ENCODE measurements around the gene AVL9. TPM values are rescaled to one million over a fixed set of nuclear protein-coding genes. Genes with fewer than 3 reads are reported as not detected.

The AVL9 gene
- total and polyA plus RNA-seq, 2 of the 13 experiments (the other 11 are each of a cell fraction or from before 2014, with no cell fraction given), result 29.9 to 48.0 TPM

GRCh38 chr7:32539366-32539765 lies 44.1 kb downstream of the AVL9 start:
- intact Hi-C loops (cut with micrococcal nuclease; ENCODE audit: unreplicated experiment) (no loop called here), in situ Hi-C loops (cut with HindIII; ENCODE audit: extremely low pct_ligation_motif_present, low pct_unique_long_range_greater_than_20kb) (no loop called here)
- 93% methylated on average over 2 of the region's 2 CpGs for WGBS (ENCODE audit: low lambda C conversion rate)
- no peaks in the 10 kb centered on the region for H3K9me3 ChIP-seq (ENCODE audit: low read length)
- peaks cover 35% of the 10 kb centered on the region for H3K79me2 ChIP-seq (ENCODE audit: insufficient read depth, low read length)
- no TSS peak for BruUV-seq (replicated peaks)
- ATAC-seq (no peak), FAIRE-seq (no peak), DNase-seq (ENCODE audit: low spot score) (no peak)
- CTCF ChIA-PET (ENCODE audit: low intra/inter-chr PET ratio, low total read pairs), result no interaction called here
- H3K36me3 ChIP-seq (replicated peaks in 1 of 2; ENCODE audit: control insufficient read depth in 1 of 2, insufficient read depth in 2 of 2, low read length in 2 of 2), result peaks cover 9 to 15% of the 10 kb centered on the region in 2 experiments; a peak in 4 of 5 replicates
- no peaks in the 10 kb centered on the region for H3K27me3 ChIP-seq (ENCODE audit: control insufficient read depth in 1 of 2, insufficient read depth in 2 of 2, low read length in 2 of 2)
- H4K20me1 ChIP-seq (ENCODE audit: insufficient read depth, low read length), result 0 out of 2 replicates have a peak, but pooled peaks cover 3% of the 10 kb centered on the region
- no peak overlapping the region for H3K27ac ChIP-seq (ENCODE audit: extremely low read length, insufficient read depth, low read length)
- TF ChIP-seq MXI1 (IDR thresholded peaks at IDR 0.05; ENCODE audit: borderline replicate concordance, low read depth, low read length) (no peak), CTCF (CRISPR knock-in tag; IDR thresholded peaks at IDR 0.05) (no peak)
- no peaks in the 10 kb centered on the region for H3K4me1 ChIP-seq (ENCODE audit: insufficient read depth, low read length)
- H3K9ac ChIP-seq (ENCODE audit: insufficient read depth, low read depth, low read length), result no peak overlapping the region
- POLR2A ChIA-PET, result no interaction called here
- no peak overlapping the region for H3K4me3 ChIP-seq (replicated peaks in 1 of 3; ENCODE audit: insufficient read depth in 1 of 3, low read depth in 2 of 3, low read length in 3 of 3)
- H2AFZ ChIP-seq (ENCODE audit: low read length), result no peak overlapping the region
- no peak overlapping the region for H3K4me2 ChIP-seq (ENCODE audit: low read depth, low read length)

GRCh38 chr7:32539919-32540531 lies 44.7 kb downstream of the AVL9 start:
- ChIA-PET POLR2A (no interaction called here), CTCF (ENCODE audit: low intra/inter-chr PET ratio, low total read pairs) (no interaction called here)
- no peak for ATAC-seq
- WGBS (ENCODE audit: low lambda C conversion rate), result 98% methylated on average over 4 of the region's 4 CpGs
- DNase-seq (ENCODE audit: low spot score), result no peak
- no peak for FAIRE-seq
- Histone ChIP-seq H3K79me2 (ENCODE audit: insufficient read depth, low read length) (peaks cover 31% of the 10 kb centered on the region), H3K27ac (ENCODE audit: extremely low read length, insufficient read depth, low read length) (no peak overlapping the region), H3K27me3 (ENCODE audit: control insufficient read depth in 1 of 2, insufficient read depth in 2 of 2, low read length in 2 of 2) (no peaks in the 10 kb centered on the region), H3K9ac (ENCODE audit: insufficient read depth, low read depth, low read length) (no peak overlapping the region), H3K4me1 (ENCODE audit: insufficient read depth, low read length) (no peaks in the 10 kb centered on the region), H3K9me3 (ENCODE audit: low read length) (no peaks in the 10 kb centered on the region), H4K20me1 (ENCODE audit: insufficient read depth, low read length) (0 out of 2 replicates have a peak, but pooled peaks cover 3% of the 10 kb centered on the region), H3K4me2 (ENCODE audit: low read depth, low read length) (no peak overlapping the region), H3K36me3 (replicated peaks in 1 of 2; ENCODE audit: control insufficient read depth in 1 of 2, insufficient read depth in 2 of 2, low read length in 2 of 2) (peaks cover 9 to 18% of the 10 kb centered on the region in 2 experiments; a peak in 4 of 5 replicates), H3K4me3 (replicated peaks in 1 of 3; ENCODE audit: insufficient read depth in 1 of 3, low read depth in 2 of 3, low read length in 3 of 3) (no peak overlapping the region), H2AFZ (ENCODE audit: low read length) (no peak overlapping the region)
- in situ Hi-C loops (cut with HindIII; ENCODE audit: extremely low pct_ligation_motif_present, low pct_unique_long_range_greater_than_20kb) (no loop called here), intact Hi-C loops (cut with micrococcal nuclease; ENCODE audit: unreplicated experiment) (no loop called here)
- no TSS peak for BruUV-seq (replicated peaks)
- no peak for TF ChIP-seq ISL2 (CRISPR knock-in tag; IDR thresholded peaks at IDR 0.05)
- no peak for TF ChIP-seq HNF4A (CRISPR knock-in tag; IDR thresholded peaks at IDR 0.05)
- TF ChIP-seq REL (CRISPR knock-in tag; conservative IDR thresholded peaks at IDR 0.05), result no peak
- TF ChIP-seq ZNF280B (CRISPR knock-in tag; IDR thresholded peaks at IDR 0.05; ENCODE audit: borderline replicate concordance), result no peak
- no peak for TF ChIP-seq ZBTB39 (CRISPR knock-in tag; IDR thresholded peaks at IDR 0.05)
- TF ChIP-seq ZNF432 (CRISPR knock-in tag; IDR thresholded peaks at IDR 0.05; ENCODE audit: borderline replicate concordance), result no peak
- TF ChIP-seq KDM1A (CRISPR knock-in tag; IDR thresholded peaks at IDR 0.05), result no peak
- TF ChIP-seq TAF15 (IDR thresholded peaks at IDR 0.05; ENCODE audit: low read depth, low read length, poor library complexity, severe bottlenecking), result no peak
- TF ChIP-seq ZFP62 (CRISPR knock-in tag; IDR thresholded peaks at IDR 0.05), result no peak
- no peak for TF ChIP-seq ZNF629 (CRISPR knock-in tag; conservative IDR thresholded peaks at IDR 0.05)

Measured in HepG2 (cell line).